Calu3 (cell line): Measurements from ENCODE around the gene CDKN1A. TPM values are rescaled to one million over a fixed set of nuclear protein-coding genes. Genes with fewer than 3 reads are reported as not detected.

ENCODE experiments used
- BruUV-seq: library from RNA; stranded (reverse); fragments of 400-500 nt; replicated peaks from 2 replicates; lab custom pipeline; 2021; lab: Mats Ljungman, UMichigan
- CTCF ChIA-PET: fragments of 300-600 bp; sonication (Branson Sonifier 250); formaldehyde crosslinking; loops from one replicate; lab custom pipeline; 2022; ENCODE audit warnings: antibody characterized with exemption; lab: Charles Lee
- DNase-seq: peaks from one replicate; pipeline ENCODE4 v3.0.0; 2022
- H3K27ac Mint-ChIP-seq: one replicate; pipeline ENCODE4 v1.8.0; 2022; ENCODE audit warnings: mixed read lengths; ENCODE audit not compliant: unreplicated experiment
- H3K27me3 Mint-ChIP-seq: one replicate; pipeline ENCODE4 v1.8.0; 2022; ENCODE audit warnings: mixed read lengths; ENCODE audit not compliant: unreplicated experiment
- H3K36me3 Mint-ChIP-seq: one replicate; pipeline ENCODE4 v1.8.0; 2022; ENCODE audit warnings: mild to moderate bottlenecking, moderate library complexity, mixed read lengths; ENCODE audit not compliant: insufficient read depth, unreplicated experiment
- H3K4me1 Mint-ChIP-seq: one replicate; pipeline ENCODE4 v1.8.0; 2022; ENCODE audit warnings: mild to moderate bottlenecking, low read depth, mixed read lengths; ENCODE audit not compliant: unreplicated experiment
- H3K4me3 Mint-ChIP-seq: one replicate; pipeline ENCODE4 v1.8.0; 2022; ENCODE audit warnings: mild to moderate bottlenecking, low read depth, moderate library complexity, mixed read lengths; ENCODE audit not compliant: unreplicated experiment
- H3K9me3 Mint-ChIP-seq: one replicate; pipeline ENCODE4 v1.8.0; 2022; ENCODE audit warnings: low read depth, mixed read lengths; ENCODE audit not compliant: unreplicated experiment
- CTCF ChIP-seq: fragments of 200-600 bp; IDR thresholded peaks from one replicate; pipeline ENCODE4 v1.8.0; 2022; ENCODE audit warnings: antibody characterized with exemption; ENCODE audit not compliant: unreplicated experiment
- intact Hi-C: fragments of 100-400 bp; cut with micrococcal nuclease; formaldehyde crosslinking; loops from one replicate; pipeline ENCODE4 v1.10.0; 2022; ENCODE audit not compliant: unreplicated experiment
- total RNA-seq: library from RNA; stranded (reverse); gene quantifications from 2 replicates; pipeline ENCODE4 v1.2.3, GENCODE V29; 2022

The CDKN1A gene
- total RNA-seq, 1 experiment from 2014 or later: 33.7 TPM

- Mint-ChIP-seq H3K27me3 (peaks cover 23% of the 10 kb centered on the region), H3K9me3 (no peaks in the 10 kb centered on the region), H3K36me3 (no peaks in the 10 kb centered on the region), H3K27ac (no peak overlapping the region), H3K4me3 (no peak overlapping the region), H3K4me1 (peaks cover under 1% of the 10 kb centered on the region)
- CTCF ChIA-PET: no interaction called here
- no TSS peak for BruUV-seq
- TF ChIP-seq CTCF: no peak
- no peak for DNase-seq
- intact Hi-C loops: no loop called here
These were observed 40.6 kb downstream of the CDKN1A start for GRCh38 chr6:36719126-36719525.

- TF ChIP-seq CTCF: no peak
- Mint-ChIP-seq H3K4me1 (peaks cover 11% of the 10 kb centered on the region), H3K9me3 (no peaks in the 10 kb centered on the region), H3K4me3 (no peak overlapping the region), H3K36me3 (no peaks in the 10 kb centered on the region), H3K27ac (no peak overlapping the region), H3K27me3 (peaks cover 23% of the 10 kb centered on the region)
- BruUV-seq: no TSS peak
- DNase-seq: no peak
- intact Hi-C loops: no loop called here
- CTCF ChIA-PET: interaction anchor here (0.6 to 0.8 kb wide), 3 partner anchors 19 to 581 kb away, joined by 3 to 4 read pairs (median 3); no protein-coding TSS in a partner anchor
These were observed 42.0 kb downstream of the CDKN1A start for GRCh38 chr6:36720251-36721141.

GRCh38 chr6:36721369-36722140, 43.0 kb downstream of the CDKN1A start:
- no peak for TF ChIP-seq CTCF
- Mint-ChIP-seq H3K4me3 (no peak overlapping the region), H3K36me3 (no peaks in the 10 kb centered on the region), H3K9me3 (no peaks in the 10 kb centered on the region), H3K27me3 (peaks cover 23% of the 10 kb centered on the region), H3K4me1 (peaks cover 11% of the 10 kb centered on the region), H3K27ac (no peak overlapping the region)
- CTCF ChIA-PET: interaction anchor here (0.5 to 3.2 kb wide), 2 partner anchors 39 to 106 kb away, joined by 3 to 18 read pairs; no protein-coding TSS in a partner anchor
- intact Hi-C loops: no loop called here
- no peak for DNase-seq
- BruUV-seq: no TSS peak

GRCh38 chr6:36722365-36722764, 43.9 kb downstream of the CDKN1A start:
- Mint-ChIP-seq H3K9me3 (no peaks in the 10 kb centered on the region), H3K27me3 (peaks cover 16% of the 10 kb centered on the region), H3K4me3 (no peak overlapping the region), H3K36me3 (no peaks in the 10 kb centered on the region), H3K4me1 (peaks cover 11% of the 10 kb centered on the region), H3K27ac (no peak overlapping the region)
- no peak for DNase-seq
- BruUV-seq: no TSS peak
- CTCF ChIA-PET: interaction anchor here (3.2 kb wide), 1 partner anchor 107 kb away, joined by 18 read pairs; no protein-coding TSS in a partner anchor
- intact Hi-C loops: no loop called here
- TF ChIP-seq CTCF: no peak
